ENCODE data around the gene MAPRE3. TPM values are rescaled to one million over a fixed set of nuclear protein-coding genes. Genes with fewer than 3 reads are reported as not detected.

Gene MAPRE3
- total RNA-seq, 1 donor from 2014 or later, result 3.7 TPM

GRCh38 chr2:27076323-27076722, 105.9 kb downstream of the MAPRE3 start:
- no peaks in the 10 kb centered on the region for H3K27me3 Mint-ChIP-seq (ENCODE audit: insufficient read depth)
- DNase-seq (ENCODE audit: low spot score), result no peak
- intact Hi-C loops (cut with micrococcal nuclease), result no loop called here
- H3K27ac Mint-ChIP-seq, result peak overlapping the region; percentile 65
- H3K9me3 Mint-ChIP-seq, result no peaks in the 10 kb centered on the region
- H3K4me1 Mint-ChIP-seq (ENCODE audit: low read depth), result peaks cover 74% of the 10 kb centered on the region
- H3K4me3 Mint-ChIP-seq, result peak overlapping the region; percentile 38
- H3K36me3 Mint-ChIP-seq (ENCODE audit: low read depth), result peaks cover 3% of the 10 kb centered on the region

Other genes starting within 250 kb of the MAPRE3 start
- gene SLC35F6, start 206.4 kb upstream of the MAPRE3 start, total RNA-seq, result 14.3 and 14.5 TPM in 2 replicates
- 16.6 and 19.7 TPM in 2 replicates for gene CENPA, start 184.6 kb upstream of the MAPRE3 start, total RNA-seq
- gene DPYSL5, start 122.5 kb upstream of the MAPRE3 start, total RNA-seq, result 0.23 TPM in 1 of 2 replicates, not detected in the other
- gene TMEM214, start 62.3 kb downstream of the MAPRE3 start, total RNA-seq, result 97.5 and 98.1 TPM in 2 replicates
- gene AGBL5, start 81.0 kb downstream of the MAPRE3 start, total RNA-seq, result 12.3 and 13.8 TPM in 2 replicates
- gene OST4, start 101.0 kb downstream of the MAPRE3 start, total RNA-seq, result 322 and 332 TPM in 2 replicates
- gene EMILIN1, start 108.0 kb downstream of the MAPRE3 start, total RNA-seq, result 1.1 and 1.5 TPM in 2 replicates
- 12.2 and 12.4 TPM in 2 replicates for gene KHK, start 116.1 kb downstream of the MAPRE3 start, total RNA-seq
- gene CGREF1, start 148.5 kb downstream of the MAPRE3 start, total RNA-seq, result 12.9 and 18.0 TPM in 2 replicates
- gene ABHD1, start 153.2 kb downstream of the MAPRE3 start, total RNA-seq, result 0.34 and 0.96 TPM in 2 replicates
- gene PREB, start 164.0 kb downstream of the MAPRE3 start, total RNA-seq, result 95.9 and 97.1 TPM in 2 replicates
- gene PRR30, start 168.8 kb downstream of the MAPRE3 start, total RNA-seq, result not detected in 2 replicates
- not detected in 2 replicates for gene TCF23, start 178.4 kb downstream of the MAPRE3 start, total RNA-seq
- gene ATRAID, start 241.4 kb downstream of the MAPRE3 start, total RNA-seq, result 107 and 111 TPM in 2 replicates
- gene SLC5A6, start 241.6 kb downstream of the MAPRE3 start, total RNA-seq, result 89.2 and 105 TPM in 2 replicates
- 135 and 138 TPM in 2 replicates for gene CAD, start 246.7 kb downstream of the MAPRE3 start, total RNA-seq

Data from activated T-helper 1 cell treated with anti-CD3 and anti-CD28 coated beads, Interleukin-12 subunit alpha, Interleukin-12 subunit beta, Interleukin-2, Interleukin-4 antibody, amounts not matched to agents 30 ng/mL and 10 ng/mL and 1 ng/mL, durations not matched to agents 14 hours and 24 hours and 36 hours (primary cell).